Common myeloid progenitor, CD34-positive (primary cell): Measurements from ENCODE around the gene SACM1L. TPM values are rescaled to one million over a fixed set of nuclear protein-coding genes. Genes with fewer than 3 reads are reported as not detected.

Experiments
- CTCF ChIA-PET: fragments of 350-600 bp; sonication (Branson Sonifier 250); formaldehyde crosslinking; loops from one replicate; lab custom pipeline; 2021; ENCODE audit warnings: antibody characterized with exemption; lab: Charles Lee
- POLR2A ChIA-PET: fragments of 350-600 bp; sonication (Branson Sonifier 250); formaldehyde crosslinking; loops from one replicate; lab custom pipeline; 2021; ENCODE audit warnings: antibody characterized with exemption; lab: Charles Lee
- DNase-seq, 3 donors: peaks; one replicate each; pipeline versions ENCODE4 v3.0.0 to v3.0.0-alpha.2; 2013
- H3K27ac ChIP-seq, 2 experiments: 1 replicate in 1 of 2; 2 replicates in 1 of 2; pipeline ENCODE4 v1.7.0; 2013; ENCODE audit warnings: inconsistent platforms in 2 of 2, low read length in 2 of 2, mild to moderate bottlenecking in 2 of 2, low read depth in 1 of 2, moderate library complexity in 1 of 2; ENCODE audit not compliant: severe bottlenecking in 2 of 2, insufficient read depth in 1 of 2, poor library complexity in 1 of 2
- H3K27me3 ChIP-seq, 5 experiments: replicated peaks in 2 of 5; 1 replicate in 3 of 5; 2 replicates in 2 of 5; pipeline versions ENCODE4 v1.6.1 to v1.7.0; 2013; ENCODE audit warnings: low read length in 4 of 5, mild to moderate bottlenecking in 2 of 5, moderate library complexity in 2 of 5, inconsistent platforms in 1 of 5; ENCODE audit not compliant: insufficient read depth in 5 of 5, control insufficient read depth in 4 of 5
- H3K36me3 ChIP-seq, 4 experiments: 1 replicate in 2 of 4; 2 replicates in 2 of 4; pipeline versions ENCODE4 v1.6.1 to v1.7.0; 2013; ENCODE audit warnings: low read length in 3 of 4, control low read depth in 1 of 4, mild to moderate bottlenecking in 1 of 4; ENCODE audit not compliant: control insufficient read depth in 4 of 4, insufficient read depth in 4 of 4
- H3K4me1 ChIP-seq, 4 experiments: 1 replicate in 3 of 4; 2 replicates in 1 of 4; pipeline versions ENCODE4 v1.6.1 to v1.7.1; 2013; ENCODE audit warnings: low read length in 3 of 4, mild to moderate bottlenecking in 3 of 4, control low read depth in 1 of 4, inconsistent platforms in 1 of 4, moderate library complexity in 1 of 4; ENCODE audit not compliant: control insufficient read depth in 4 of 4, insufficient read depth in 4 of 4; ENCODE audit errors: control extremely low read depth in 1 of 4
- H3K4me3 ChIP-seq, 7 experiments: 1 replicate in 4 of 7; 2 replicates in 3 of 7; pipeline versions ENCODE4 v1.5.1 to v1.7.0; 2013; ENCODE audit warnings: mild to moderate bottlenecking in 7 of 7, low read length in 6 of 7, moderate library complexity in 6 of 7, inconsistent platforms in 2 of 7, low read depth in 2 of 7, control low read depth in 1 of 7; ENCODE audit not compliant: insufficient read depth in 4 of 7, control insufficient read depth in 1 of 7; ENCODE audit errors: extremely low read depth in 1 of 7
- H3K9me3 ChIP-seq, 5 experiments: 1 replicate in 4 of 5; 2 replicates in 1 of 5; pipeline versions ENCODE4 v1.6.1 to v1.7.1; 2013; ENCODE audit warnings: low read length in 4 of 5, mild to moderate bottlenecking in 2 of 5, inconsistent platforms in 1 of 5, low read depth in 1 of 5, moderate library complexity in 1 of 5; ENCODE audit not compliant: control insufficient read depth in 4 of 5, insufficient read depth in 2 of 5; ENCODE audit errors: control extremely low read depth in 1 of 5
- WGBS: methylation state at CpG from one replicate; pipeline ENCODE4 v1.1.5; 2013; ENCODE audit not compliant: insufficient coverage; 5-methylcytosine and 5-hydroxymethylcytosine counted together
- polyA plus RNA-seq: library from polyadenylated mRNA; unstranded; fragments of 120-200 nt; gene quantifications from one replicate; pipeline ENCODE4 v1.2.1, GENCODE V29; 2013

The SACM1L gene
- polyA plus RNA-seq, result 54.8 TPM

GRCh38 chr3:45688882-45689786 is at the start of gene SACM1L:
SACM1L (plus strand) TSS chr3:45689396; CDS start chr3:45689466, 70 bp downstream.
- ChIA-PET POLR2A (interaction anchor here (0.6 to 2.6 kb wide), 3 partner anchors 15 to 849 kb away, joined by 3 to 10 read pairs (median 4); no protein-coding TSS in a partner anchor), CTCF (interaction anchor here (0.9 to 2.7 kb wide), 9 partner anchors 11 to 61 kb away, joined by 3 to 10 read pairs (median 4); no protein-coding TSS in a partner anchor)
- Histone ChIP-seq H3K4me3 (peak within 1 kb of the TSS; percentile 85 to 96 (median 91)), H3K27me3 (no peaks in the 10 kb centered on the region), H3K9me3 (no peaks in the 10 kb centered on the region), H3K4me1 (peaks cover 33 to 48% (median 43%) of the 10 kb centered on the region in 4 experiments), H3K36me3 (peaks cover 0 to 18% (median under 1%) of the 10 kb centered on the region in 4 experiments), H3K27ac (peak within 1 kb of the TSS; percentile 85 to 96)
- under 1% methylated on average over 66 of the region's 81 CpGs for WGBS
- DNase-seq, result peak; percentile 99 to 100 (median 99)

- Histone ChIP-seq H3K27ac (peak overlapping the region in 1 of 2 experiments; percentile 10), H3K36me3 (peaks cover 0 to 34% (median 17%) of the 10 kb centered on the region in 4 experiments), H3K4me1 (peaks cover 6 to 60% (median 48%) of the 10 kb centered on the region in 4 experiments), H3K4me3 (no peak overlapping the region), H3K9me3 (no peaks in the 10 kb centered on the region), H3K27me3 (no peaks in the 10 kb centered on the region)
- peak in 2 of 3 donors; percentile 66 to 69 for DNase-seq
- no CpG with 5 or more reads among the region's 1 CpG for WGBS
- ChIA-PET CTCF (interaction anchor here (1.3 to 1.7 kb wide), 3 partner anchors 12 to 40 kb away, joined by 3 to 4 read pairs (median 3); no protein-coding TSS in a partner anchor), POLR2A (interaction anchor here (0.6 kb wide), 1 partner anchor 10 kb away, joined by 4 read pairs; no protein-coding TSS in a partner anchor)
These were observed 49.1 kb upstream of the SACM1L start for GRCh38 chr3:45640091-45640507.

- H3K36me3 ChIP-seq, result peaks cover 0 to 36% (median 18%) of the 10 kb centered on the region in 4 experiments
- no peak overlapping the region for H3K27ac ChIP-seq
- 98% methylated on average over 4 of the region's 4 CpGs for WGBS
- H3K9me3 ChIP-seq, result no peaks in the 10 kb centered on the region
- no peak overlapping the region for H3K4me3 ChIP-seq
- ChIA-PET POLR2A (interaction anchor here (0.6 kb wide), 1 partner anchor 9 kb away, joined by 4 read pairs; no protein-coding TSS in a partner anchor), CTCF (interaction anchor here (1.2 to 1.7 kb wide), 6 partner anchors 8 to 46 kb away, joined by 3 to 6 read pairs (median 4); partner anchors contain the start of gene LIMD1)
- DNase-seq, result no peak
- no peaks in the 10 kb centered on the region for H3K27me3 ChIP-seq
- H3K4me1 ChIP-seq, result peaks cover 6 to 66% (median 55%) of the 10 kb centered on the region in 4 experiments
These were observed 48.4 kb upstream of the SACM1L start for GRCh38 chr3:45640724-45641361.

GRCh38 chr3:45641756-45642155 is 47.4 kb upstream of the SACM1L start:
- POLR2A ChIA-PET, result interaction anchor here (1.0 kb wide), 1 partner anchor 10 kb away, joined by 3 read pairs; no protein-coding TSS in a partner anchor

GRCh38 chr3:45642731-45643152 is 46.5 kb upstream of the SACM1L start:
- no peaks in the 10 kb centered on the region for H3K9me3 ChIP-seq
- peaks cover 0 to 20% (median 7%) of the 10 kb centered on the region in 4 experiments for H3K36me3 ChIP-seq
- H3K4me3 ChIP-seq, result no peak overlapping the region
- DNase-seq, result peak in 2 of 3 donors; percentile 85 to 87
- ChIA-PET CTCF (interaction anchor here (1.4 to 4.5 kb wide), 2 partner anchors 9 kb away, joined by 4 to 15 read pairs; no protein-coding TSS in a partner anchor), POLR2A (interaction anchor here (1.0 kb wide), 1 partner anchor 11 kb away, joined by 3 read pairs; no protein-coding TSS in a partner anchor)
- no peaks in the 10 kb centered on the region for H3K27me3 ChIP-seq
- H3K4me1 ChIP-seq, result peaks cover 12 to 83% (median 73%) of the 10 kb centered on the region in 4 experiments
- WGBS, result 100% methylated on average over 1 of the region's 6 CpGs
- peak overlapping the region; percentile 55 to 57 for H3K27ac ChIP-seq

More at GRCh38 chr3:45641756-45642155, 47.4 kb upstream of the SACM1L start:
- WGBS, result 100% methylated on average over 1 of the region's 2 CpGs
- Histone ChIP-seq H3K27ac (no peak overlapping the region), H3K4me3 (no peak overlapping the region), H3K27me3 (no peaks in the 10 kb centered on the region), H3K36me3 (peaks cover 0 to 27% (median 12%) of the 10 kb centered on the region in 4 experiments), H3K9me3 (no peaks in the 10 kb centered on the region), H3K4me1 (peaks cover 10 to 73% (median 64%) of the 10 kb centered on the region in 4 experiments)
- DNase-seq, result no peak
- CTCF ChIA-PET, result interaction anchor here (1.2 to 1.4 kb wide), 3 partner anchors 9 to 47 kb away, joined by 3 to 6 read pairs (median 4); partner anchors contain the start of gene LIMD1
